RKO (cell line): Measurements from ENCODE around the gene PTPRM.

Experiments
- DNase-seq: peaks from one replicate; pipeline ENCODE4 v3.0.0-alpha.2; 2016; ENCODE audit warnings: low spot score

The PTPRM gene

GRCh38 chr18:7600036-7600435 lies 32.9 kb downstream of the PTPRM start:
- DNase-seq, result no peak

GRCh38 chr18:7600528-7601245 lies 33.6 kb downstream of the PTPRM start:
- DNase-seq, result no peak

GRCh38 chr18:7601246-7601615 lies 34.1 kb downstream of the PTPRM start:
- no peak for DNase-seq

- no peak for DNase-seq
Measured at GRCh38 chr18:7601936-7602335, 34.8 kb downstream of the PTPRM start.

GRCh38 chr18:7603259-7604000 lies 36.3 kb downstream of the PTPRM start:
- no peak for DNase-seq

GRCh38 chr18:7604361-7604760 lies 37.2 kb downstream of the PTPRM start:
- no peak for DNase-seq

GRCh38 chr18:7605705-7606104 lies 38.6 kb downstream of the PTPRM start:
- DNase-seq, result no peak

GRCh38 chr18:7607540-7608173 lies 40.5 kb downstream of the PTPRM start:
- no peak for DNase-seq

GRCh38 chr18:7608174-7608550 lies 41.0 kb downstream of the PTPRM start:
- DNase-seq, result no peak

- DNase-seq, result no peak
Measured at GRCh38 chr18:7608781-7609201, 41.7 kb downstream of the PTPRM start.

- DNase-seq, result no peak
Measured at GRCh38 chr18:7609617-7610016, 42.5 kb downstream of the PTPRM start.

GRCh38 chr18:7614042-7614441 lies 46.9 kb downstream of the PTPRM start:
- DNase-seq, result no peak

GRCh38 chr18:7615840-7616239 lies 48.7 kb downstream of the PTPRM start:
- DNase-seq, result no peak

- DNase-seq, result no peak
Measured at GRCh38 chr18:7616661-7617060, 49.5 kb downstream of the PTPRM start.

- no peak for DNase-seq
Measured at GRCh38 chr18:7617738-7618422, 50.8 kb downstream of the PTPRM start.

GRCh38 chr18:7618891-7619442 lies 51.9 kb downstream of the PTPRM start:
- no peak for DNase-seq

GRCh38 chr18:7619676-7620075 lies 52.6 kb downstream of the PTPRM start:
- DNase-seq, result no peak

- DNase-seq, result no peak
Measured at GRCh38 chr18:7622721-7623120, 55.6 kb downstream of the PTPRM start.

GRCh38 chr18:7623681-7624080 lies 56.6 kb downstream of the PTPRM start:
- DNase-seq, result no peak

- DNase-seq, result no peak
Measured at GRCh38 chr18:7624697-7625096, 57.6 kb downstream of the PTPRM start.

GRCh38 chr18:7626175-7626921 lies 59.2 kb downstream of the PTPRM start:
- no peak for DNase-seq
